GM12878 (cell line): ENCODE results near the gene NUP62. TPM values are rescaled to one million over a fixed set of nuclear protein-coding genes. Genes with fewer than 3 reads are reported as not detected.

Experiments used
- ATAC-seq: fragments of 200-7000 bp; cut with Tn5 transposase; 3 replicates; pipeline ENCODE4 v1.9.1; 2020; ENCODE audit warnings: mild to moderate bottlenecking, moderate library complexity
- BruUV-seq: library from RNA; stranded (reverse); fragments of 400-500 nt; replicated peaks from 2 replicates; lab custom pipeline; 2021; lab: Mats Ljungman, UMichigan
- CTCF ChIA-PET: fragments of 300-600 bp; sonication (Branson Sonifier 250); formaldehyde crosslinking; extraction: SDS; loops from one replicate; lab custom pipeline; 2021; ENCODE audit warnings: inconsistent platforms; lab: Yijun Ruan, JAX
- POLR2A ChIA-PET: fragments of 350-600 bp; formaldehyde crosslinking; extraction: SDS; loops from one replicate; lab custom pipeline; 2021; ENCODE audit warnings: inconsistent platforms; lab: Charles Lee
- RAD21 ChIA-PET: fragments of 300-600 bp; sonication (Branson Sonifier 250); formaldehyde crosslinking; loops from one replicate; lab custom pipeline; 2023; ENCODE audit warnings: antibody characterized with exemption; ENCODE audit not compliant: unreplicated experiment; lab: Charles Lee
- SMC1A ChIA-PET: fragments of 300-600 bp; sonication (Branson Sonifier 250); formaldehyde crosslinking; loops from one replicate; lab custom pipeline; 2023; ENCODE audit not compliant: unreplicated experiment, uncharacterized antibody; lab: Charles Lee
- DNase-seq: peaks from one replicate; pipeline ENCODE4 v3.0.0-alpha.2; 2011; ENCODE audit warnings: low read depth, low spot score
- FAIRE-seq: peaks from 3 replicates; lab custom pipeline; 2011; peaks lifted over from hg19 to GRCh38; lab: Jason Lieb, UNC
- H2AFZ ChIP-seq: 2 replicates; pipeline ENCODE4 v1.6.0; 2011; ENCODE audit warnings: low read depth, low read length, control low read depth; ENCODE audit not compliant: control insufficient read depth
- H3K27ac ChIP-seq: 2 replicates; pipeline ENCODE4 v1.5.1; 2011; ENCODE audit warnings: control low read depth; ENCODE audit not compliant: control insufficient read depth, insufficient read depth
- H3K27me3 ChIP-seq, 2 experiments: replicated peaks in 1 of 2; 2 replicates each; pipeline versions ENCODE4 v1.6.0 to v1.6.1; 2011; ENCODE audit warnings: low read length in 1 of 2; ENCODE audit not compliant: control insufficient read depth in 2 of 2, insufficient read depth in 2 of 2
- H3K36me3 ChIP-seq, 2 experiments: 2 replicates each; pipeline ENCODE4 v1.5.1; 2011; ENCODE audit warnings: low read length in 1 of 2; ENCODE audit not compliant: control insufficient read depth in 2 of 2, insufficient read depth in 2 of 2
- H3K4me1 ChIP-seq: 2 replicates; pipeline ENCODE4 v1.6.1; 2011; ENCODE audit warnings: mild to moderate bottlenecking, low read length, moderate library complexity, mixed read lengths; ENCODE audit not compliant: control insufficient read depth, insufficient read depth
- H3K4me2 ChIP-seq: 2 replicates; pipeline ENCODE4 v1.6.0; 2011; ENCODE audit warnings: control low read depth; ENCODE audit not compliant: control insufficient read depth, insufficient read depth
- H3K4me3 ChIP-seq: fragments of 200-600 bp; sonication (generic); 2 replicates; pipeline ENCODE4 v1.5.1; 2016
- H3K79me2 ChIP-seq: 2 replicates; pipeline ENCODE4 v1.6.0; 2011; ENCODE audit warnings: low read length; ENCODE audit not compliant: control insufficient read depth, insufficient read depth
- H3K9ac ChIP-seq: 2 replicates; pipeline ENCODE4 v1.8.0; 2011; ENCODE audit warnings: low read length, control low read depth, mixed read lengths; ENCODE audit not compliant: control insufficient read depth, insufficient read depth
- H3K9me3 ChIP-seq: replicated peaks from 3 replicates; pipeline ENCODE4 v1.5.1; 2011; ENCODE audit warnings: mild to moderate bottlenecking, low read length; ENCODE audit not compliant: control insufficient read depth, insufficient read depth
- H4K20me1 ChIP-seq: 2 replicates; pipeline ENCODE4 v1.6.0; 2011; ENCODE audit not compliant: control insufficient read depth, insufficient read depth
- BHLHE40 ChIP-seq, 2 experiments: fragments of 450-650 bp in 1 of 2; IDR thresholded peaks; 2 replicates each; pipeline ENCODE4 v1.6.1; 2011 to 2017; ENCODE audit warnings: low read depth in 2 of 2, borderline replicate concordance in 1 of 2, improper control_type of control experiment in 1 of 2, low read length in 1 of 2, mild to moderate bottlenecking in 1 of 2
- CTCF ChIP-seq, 3 experiments: IDR thresholded peaks in 2 of 3; conservative IDR thresholded peaks in 1 of 3; 2 replicates each; pipeline ENCODE4 v1.5.1; 2011; ENCODE audit warnings: low read depth in 3 of 3, low read length in 3 of 3, mild to moderate bottlenecking in 3 of 3, control low read depth in 2 of 3, moderate library complexity in 2 of 3, inconsistent platforms in 1 of 3, mixed read lengths in 1 of 3; ENCODE audit not compliant: control insufficient read depth in 2 of 3, insufficient read depth in 1 of 3; ENCODE audit errors: extremely low read depth in 1 of 3
- EP300 ChIP-seq, 2 experiments: fragments of 150-350 bp in 1 of 2; IDR thresholded peaks; 2 replicates each; pipeline ENCODE4 v1.6.1; 2011 to 2012; ENCODE audit warnings: low read depth in 2 of 2, low read length in 2 of 2, borderline replicate concordance in 1 of 2, improper control_type of control experiment in 1 of 2, inconsistent platforms in 1 of 2; ENCODE audit not compliant: control insufficient read depth in 1 of 2
- NRF1 ChIP-seq: conservative IDR thresholded peaks from 2 replicates; pipeline ENCODE4 v1.6.1; 2011; ENCODE audit warnings: mild to moderate bottlenecking, low read depth, low read length, improper control_type of control experiment
- POLR2A ChIP-seq: IDR thresholded peaks from 2 replicates; pipeline ENCODE4 v1.6.1; 2011; ENCODE audit warnings: low read depth, mild to moderate bottlenecking, low read length
- ZBTB33 ChIP-seq: fragments of 450-650 bp; IDR thresholded peaks from 2 replicates; pipeline ENCODE4 v1.6.1; 2017; ENCODE audit warnings: mild to moderate bottlenecking
- WGBS: methylation state at CpG from one replicate; pipeline ENCODE4 v1.1.6; 2016; ENCODE audit warnings: low lambda C conversion rate; ENCODE audit not compliant: insufficient replicate concordance, insufficient coverage; ENCODE audit errors: missing lambda C conversion rate; 5-methylcytosine and 5-hydroxymethylcytosine counted together
- in situ Hi-C: fragments of 300-500 bp; cut with MboI; formaldehyde crosslinking; loops from 9 replicates; pipeline ENCODE4 v1.14.3; 2018; ENCODE audit warnings: mixed read lengths
- intact Hi-C: fragments of 100-400 bp; cut with micrococcal nuclease; formaldehyde crosslinking; loops from one replicate; pipeline ENCODE4 v1.14.2; 2022; ENCODE audit not compliant: unreplicated experiment
- polyA plus RNA-seq, 11 experiments: library from polyadenylated mRNA; depleted of rRNA in 4 of 11; unstranded in 6 of 11; stranded (reverse) in 5 of 11; fragments of >200 nt; fragmentation: Nextera tagmentation in 4 of 11; fragmentation: Illumina TruSeq in 1 of 11; extraction: Ambion mirVana in 4 of 11; extraction: Trizol in 1 of 11; gene quantifications; 1 replicate in 1 of 11; 2 replicates in 10 of 11; pipeline versions ENCODE4 v1.2.1 to v1.2.3, GENCODE V29; 2011 to 2016; ENCODE audit warnings: inconsistent platforms in 2 of 11, missing spikeins in 2 of 11, low read depth in 1 of 11
- total RNA-seq, 4 experiments: library from RNA; depleted of rRNA in 3 of 4; stranded (reverse); fragments of >200 nt in 3 of 4; fragmentation: Illumina TruSeq in 1 of 4; extraction: Trizol in 1 of 4; gene quantifications; 2 replicates each; pipeline versions ENCODE4 v1.2.1 to v1.2.3, GENCODE V29; 2013 to 2021
- TF ChIP-seq, protein P1 (sequence below): fragments of 450-650 bp; formaldehyde crosslinking; IDR thresholded peaks from 2 replicates; pipeline ENCODE4 v1.4.0; 2020; ENCODE audit warnings: mild to moderate bottlenecking, moderate library complexity
- TF ChIP-seq, protein P2 (sequence below): fragments of 450-650 bp; IDR thresholded peaks from 2 replicates; pipeline ENCODE4 v1.6.1; 2014; ENCODE audit warnings: mild to moderate bottlenecking

Gene NUP62
- total and polyA plus RNA-seq, 10 of the 15 experiments (the other 5 are each of a cell fraction or from before 2014, with no cell fraction given) = 19.5 to 110 (median 66.9) TPM

DNA sequence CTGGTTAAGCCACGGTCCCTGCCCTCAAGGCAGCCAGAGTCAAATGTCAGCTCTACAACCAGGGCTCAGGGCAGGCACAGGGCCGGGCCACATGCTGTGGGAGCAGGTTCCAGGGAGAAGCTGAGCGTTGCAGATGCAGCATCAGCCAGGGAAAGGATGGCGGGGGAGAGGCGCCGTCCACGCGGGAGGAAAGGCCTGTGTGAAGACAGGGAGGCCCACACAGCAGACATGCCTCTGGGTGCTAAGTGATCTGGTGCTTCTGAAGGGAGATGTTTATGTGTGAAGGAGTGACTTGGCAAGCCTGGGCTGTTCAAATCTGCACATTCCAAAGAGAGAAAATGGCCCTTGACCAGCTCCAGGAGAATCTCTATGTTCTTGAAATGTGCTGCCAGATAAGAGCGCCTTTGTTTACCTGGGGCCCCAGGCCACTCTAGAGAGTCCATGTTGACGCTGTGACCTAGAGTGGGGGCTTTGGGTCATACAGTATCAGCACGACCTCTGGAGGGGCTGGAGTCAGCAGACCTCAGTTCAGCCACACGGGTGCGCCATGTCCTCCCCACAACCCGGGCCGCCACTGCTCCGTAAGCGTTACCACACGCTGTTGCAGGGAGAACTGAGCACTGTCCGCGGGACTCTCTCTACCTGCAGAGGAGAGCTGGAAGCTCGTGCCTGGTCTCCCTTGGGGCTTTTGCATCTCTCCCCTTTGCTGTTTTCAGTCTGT, 16.2 kb downstream of the NUP62 start:
- 0 out of 2 replicates have a peak, but pooled peaks have one; percentile 16 for TF ChIP-seq POLR2A
- TF ChIP-seq, protein P1, sequence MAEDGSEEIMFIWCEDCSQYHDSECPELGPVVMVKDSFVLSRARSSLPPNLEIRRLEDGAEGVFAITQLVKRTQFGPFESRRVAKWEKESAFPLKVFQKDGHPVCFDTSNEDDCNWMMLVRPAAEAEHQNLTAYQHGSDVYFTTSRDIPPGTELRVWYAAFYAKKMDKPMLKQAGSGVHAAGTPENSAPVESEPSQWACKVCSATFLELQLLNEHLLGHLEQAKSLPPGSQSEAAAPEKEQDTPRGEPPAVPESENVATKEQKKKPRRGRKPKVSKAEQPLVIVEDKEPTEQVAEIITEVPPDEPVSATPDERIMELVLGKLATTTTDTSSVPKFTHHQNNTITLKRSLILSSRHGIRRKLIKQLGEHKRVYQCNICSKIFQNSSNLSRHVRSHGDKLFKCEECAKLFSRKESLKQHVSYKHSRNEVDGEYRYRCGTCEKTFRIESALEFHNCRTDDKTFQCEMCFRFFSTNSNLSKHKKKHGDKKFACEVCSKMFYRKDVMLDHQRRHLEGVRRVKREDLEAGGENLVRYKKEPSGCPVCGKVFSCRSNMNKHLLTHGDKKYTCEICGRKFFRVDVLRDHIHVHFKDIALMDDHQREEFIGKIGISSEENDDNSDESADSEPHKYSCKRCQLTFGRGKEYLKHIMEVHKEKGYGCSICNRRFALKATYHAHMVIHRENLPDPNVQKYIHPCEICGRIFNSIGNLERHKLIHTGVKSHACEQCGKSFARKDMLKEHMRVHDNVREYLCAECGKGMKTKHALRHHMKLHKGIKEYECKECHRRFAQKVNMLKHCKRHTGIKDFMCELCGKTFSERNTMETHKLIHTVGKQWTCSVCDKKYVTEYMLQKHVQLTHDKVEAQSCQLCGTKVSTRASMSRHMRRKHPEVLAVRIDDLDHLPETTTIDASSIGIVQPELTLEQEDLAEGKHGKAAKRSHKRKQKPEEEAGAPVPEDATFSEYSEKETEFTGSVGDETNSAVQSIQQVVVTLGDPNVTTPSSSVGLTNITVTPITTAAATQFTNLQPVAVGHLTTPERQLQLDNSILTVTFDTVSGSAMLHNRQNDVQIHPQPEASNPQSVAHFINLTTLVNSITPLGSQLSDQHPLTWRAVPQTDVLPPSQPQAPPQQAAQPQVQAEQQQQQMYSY = no peak
- 0 out of 4 replicates have a peak, but pooled peaks of 1 of the 2 experiments have one; percentile 40 for TF ChIP-seq BHLHE40 (IDR thresholded peaks at IDR 0.05; ENCODE audit: borderline replicate concordance in 1 of 2, low read depth in 2 of 2, low read length in 1 of 2)
- peak; percentile 11 to 47 (median 35); a peak in 3 of 6 replicates for TF ChIP-seq CTCF (IDR thresholded peaks at IDR 0.05 in 2 of 3, conservative IDR thresholded peaks at IDR 0.05 in 1 of 3; ENCODE audit: control insufficient read depth in 2 of 3, extremely low read depth in 1 of 3, insufficient read depth in 1 of 3, low read depth in 3 of 3, low read length in 3 of 3)
- TF ChIP-seq EP300 (IDR thresholded peaks at IDR 0.05; ENCODE audit: borderline replicate concordance in 1 of 2, control insufficient read depth in 1 of 2, low read depth in 2 of 2, low read length in 2 of 2) = no peak
- peak; percentile 69 for TF ChIP-seq ZBTB33
- TF ChIP-seq, protein P2, sequence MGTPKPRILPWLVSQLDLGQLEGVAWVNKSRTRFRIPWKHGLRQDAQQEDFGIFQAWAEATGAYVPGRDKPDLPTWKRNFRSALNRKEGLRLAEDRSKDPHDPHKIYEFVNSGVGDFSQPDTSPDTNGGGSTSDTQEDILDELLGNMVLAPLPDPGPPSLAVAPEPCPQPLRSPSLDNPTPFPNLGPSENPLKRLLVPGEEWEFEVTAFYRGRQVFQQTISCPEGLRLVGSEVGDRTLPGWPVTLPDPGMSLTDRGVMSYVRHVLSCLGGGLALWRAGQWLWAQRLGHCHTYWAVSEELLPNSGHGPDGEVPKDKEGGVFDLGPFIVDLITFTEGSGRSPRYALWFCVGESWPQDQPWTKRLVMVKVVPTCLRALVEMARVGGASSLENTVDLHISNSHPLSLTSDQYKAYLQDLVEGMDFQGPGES = no peak
- no peak for TF ChIP-seq NRF1
- intact Hi-C loops = no loop called here
- no peak for FAIRE-seq
- Histone ChIP-seq H3K79me2 (peaks cover 69% of the 10 kb centered on the region), H3K9ac (no peak overlapping the region), H3K4me2 (no peak overlapping the region), H2AFZ (no peak overlapping the region), H3K4me3 (no peak overlapping the region), H4K20me1 (peaks cover under 1% of the 10 kb centered on the region; the same call in 1 of the 2 replicates), H3K27me3 (no peaks in the 10 kb centered on the region), H3K4me1 (peaks cover 55% of the 10 kb centered on the region), H3K9me3 (no peaks in the 10 kb centered on the region; the same call in 2 of the 3 replicates), H3K36me3 (peaks cover 40 to 42% of the 10 kb centered on the region in 2 experiments), H3K27ac (peak overlapping the region; percentile 76)
- ATAC-seq = peak; percentile 14
- CTCF ChIA-PET = interaction anchor here (1.2 to 9.0 kb wide), 4 partner anchors 9 to 24 kb away, joined by 4 to 71 read pairs (median 20); partner anchors contain the start of genes ATF5, IL4I1 and NUP62
- RAD21 ChIA-PET = interaction anchor here (1.1 to 4.9 kb wide), 6 partner anchors 11 to 36 kb away, joined by 3 to 40 read pairs (median 4); partner anchors contain the start of genes AKT1S1, ATF5, IL4I1 and NUP62
- 44% methylated on average over 21 of the region's 21 CpGs for WGBS
- no peak for DNase-seq
- no TSS peak for BruUV-seq
- POLR2A ChIA-PET = interaction anchor here (1.7 to 6.6 kb wide), 7 partner anchors 9 to 44 kb away, joined by 5 to 116 read pairs (median 17); partner anchors contain the start of genes AKT1S1, ATF5, IL4I1 and TBC1D17
- SMC1A ChIA-PET = interaction anchor here (1.4 to 8.8 kb wide), 3 partner anchors 15 to 36 kb away, joined by 3 to 110 read pairs (median 48); partner anchors contain the start of genes AKT1S1, ATF5, IL4I1 and NUP62
- in situ Hi-C loops = no loop called here
